ENCODE data around the gene TRIM61. TPM values are rescaled to one million over a fixed set of nuclear protein-coding genes. Genes with fewer than 3 reads are reported as not detected.
"Not testable (repeated sequence)": the region's sequence is repeated elsewhere in the genome, so short reads cannot be mapped to it uniquely, and the experiment has no call there.

The TRIM61 gene
- total RNA-seq, 6 experiments from 2014 or later = 0.24 to 0.37 (median 0.35) TPM; not detected in 3

GRCh38 chr4:164945146-164945545 lies 32.3 kb downstream of the TRIM61 start:
- no peak overlapping the region for H3K27ac ChIP-seq
- intact Hi-C loops (cut with DNase I) = no loop called here
- WGBS (ENCODE audit: insufficient coverage, low coverage, low lambda C conversion rate, missing lambda C conversion rate) = 48% methylated on average over 3 of the region's 5 CpGs
- no peaks in the 10 kb centered on the region for H3K9me3 ChIP-seq
- H3K36me3 ChIP-seq = no peaks in the 10 kb centered on the region
- H3K27me3 ChIP-seq = no peaks in the 10 kb centered on the region
- TF ChIP-seq POLR2A (IDR thresholded peaks at IDR 0.05) = no peak
- TF ChIP-seq CTCF (IDR thresholded peaks at IDR 0.05) = no peak
- H3K4me3 ChIP-seq = no peak overlapping the region
- ATAC-seq (no peak), DNase-seq (no peak)
- no peaks in the 10 kb centered on the region for H3K4me1 ChIP-seq

GRCh38 chr4:164943192-164943591 lies 34.3 kb downstream of the TRIM61 start:
- TF ChIP-seq POLR2A (IDR thresholded peaks at IDR 0.05) = no peak
- no peak for TF ChIP-seq CTCF (IDR thresholded peaks at IDR 0.05)
- H3K4me3 ChIP-seq = no peak overlapping the region
- no peak for DNase-seq
- intact Hi-C loops (cut with DNase I) = no loop called here
- H3K27me3 ChIP-seq = no peaks in the 10 kb centered on the region
- no peak for ATAC-seq
- 54% methylated on average over 5 of the region's 9 CpGs for whole genome bisulfite sequencing (ENCODE audit: insufficient coverage, low coverage, low lambda C conversion rate, missing lambda C conversion rate)
- H3K9me3 ChIP-seq = no peaks in the 10 kb centered on the region
- no peak overlapping the region for H3K27ac ChIP-seq
- H3K36me3 ChIP-seq = no peaks in the 10 kb centered on the region
- no peaks in the 10 kb centered on the region for H3K4me1 ChIP-seq

- H3K4me3 ChIP-seq = no peak overlapping the region
- no peaks in the 10 kb centered on the region for H3K4me1 ChIP-seq
- intact Hi-C loops (cut with DNase I) = no loop called here
- TF ChIP-seq POLR2A (IDR thresholded peaks at IDR 0.05) (no peak), CTCF (IDR thresholded peaks at IDR 0.05) (peak in 1 of 4 donors; percentile 21)
- ATAC-seq (peak in 3 of 4 donors; percentile 58 to 81 (median 58)), DNase-seq (peak; percentile 49 to 69 (median 61))
- no peaks in the 10 kb centered on the region for H3K27me3 ChIP-seq
- H3K9me3 ChIP-seq = no peaks in the 10 kb centered on the region
- no peaks in the 10 kb centered on the region for H3K36me3 ChIP-seq
- no peak overlapping the region for H3K27ac ChIP-seq
Measured at GRCh38 chr4:164937576-164938270, 39.7 kb downstream of the TRIM61 start.

- H3K36me3 ChIP-seq; H3K27ac ChIP-seq; DNase-seq; ATAC-seq; intact Hi-C loops (cut with DNase I); H3K4me3 ChIP-seq; H3K4me1 ChIP-seq; H3K9me3 ChIP-seq; H3K27me3 ChIP-seq: not testable (repeated sequence)
- WGBS (ENCODE audit: insufficient coverage, low coverage, low lambda C conversion rate, missing lambda C conversion rate) = 74% methylated on average over 7 of the region's 9 CpGs
Measured at GRCh38 chr4:164935865-164936606, 41.4 kb downstream of the TRIM61 start.

GRCh38 chr4:164935363-164935762 lies 42.1 kb downstream of the TRIM61 start:
- intact Hi-C loops (cut with DNase I) = no loop called here
- ATAC-seq (no peak), DNase-seq (no peak)
- no peaks in the 10 kb centered on the region for H3K9me3 ChIP-seq
- WGBS (ENCODE audit: insufficient coverage, low coverage, low lambda C conversion rate, missing lambda C conversion rate) = 44% methylated on average over 1 of the region's 1 CpG
- H3K27me3 ChIP-seq = no peaks in the 10 kb centered on the region
- H3K27ac ChIP-seq = no peak overlapping the region
- no peak overlapping the region for H3K4me3 ChIP-seq
- no peak for TF ChIP-seq POLR2A (IDR thresholded peaks at IDR 0.05)
- no peak for TF ChIP-seq CTCF (IDR thresholded peaks at IDR 0.05)
- no peaks in the 10 kb centered on the region for H3K4me1 ChIP-seq
- no peaks in the 10 kb centered on the region for H3K36me3 ChIP-seq
